ENCODE results near the gene ZNF501. TPM values are rescaled to one million over a fixed set of nuclear protein-coding genes. Genes with fewer than 3 reads are reported as not detected.

The ZNF501 gene
- total and polyA plus RNA-seq, 2 of the 13 experiments (the other 11 are each of a cell fraction or from before 2014, with no cell fraction given), result 2.4 to 2.8 TPM

DNA sequence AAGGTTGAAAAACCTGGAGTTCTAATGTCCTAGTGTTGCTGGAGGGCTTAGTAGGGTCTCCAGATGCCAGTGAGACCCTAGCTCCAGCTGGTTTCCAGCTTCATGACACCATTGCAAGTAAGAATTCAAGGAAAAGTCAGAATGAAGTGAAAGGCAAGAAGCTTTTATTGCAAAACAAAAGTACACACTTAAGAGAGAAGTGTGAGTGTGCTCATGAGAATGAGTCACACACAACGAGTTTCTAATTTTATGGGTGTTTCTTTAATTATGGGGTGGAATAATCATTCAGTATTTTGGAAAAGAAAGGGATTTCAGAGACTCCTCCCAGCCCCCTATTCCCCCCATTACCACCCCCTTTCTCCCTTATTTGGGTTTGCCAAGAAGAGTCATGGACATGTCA, 41.5 kb upstream of the ZNF501 start:
- ChIA-PET CTCF (ENCODE audit: low intra/inter-chr PET ratio, low total read pairs) (no interaction called here), POLR2A (no interaction called here)
- no peak for DNase-seq (ENCODE audit: low spot score)
- ATAC-seq, result no peak
- no peak for FAIRE-seq
- Histone ChIP-seq H3K4me1 (ENCODE audit: insufficient read depth, low read length) (no peaks in the 10 kb centered on the region), H3K9me3 (ENCODE audit: low read length) (no peaks in the 10 kb centered on the region), H4K20me1 (ENCODE audit: insufficient read depth, low read length) (no peaks in the 10 kb centered on the region), H3K9ac (ENCODE audit: insufficient read depth, low read depth, low read length) (no peak overlapping the region), H3K27me3 (ENCODE audit: control insufficient read depth in 1 of 2, insufficient read depth in 2 of 2, low read length in 2 of 2) (peaks cover 1 to 26% of the 10 kb centered on the region in 2 experiments; a peak in 3 of 5 replicates), H3K4me3 (replicated peaks in 1 of 3; ENCODE audit: insufficient read depth in 1 of 3, low read depth in 2 of 3, low read length in 3 of 3) (no peak overlapping the region), H3K79me2 (ENCODE audit: insufficient read depth, low read length) (no peaks in the 10 kb centered on the region), H3K36me3 (replicated peaks in 1 of 2; ENCODE audit: control insufficient read depth in 1 of 2, insufficient read depth in 2 of 2, low read length in 2 of 2) (no peaks in the 10 kb centered on the region), H3K4me2 (ENCODE audit: low read depth, low read length) (no peak overlapping the region), H2AFZ (ENCODE audit: low read length) (no peak overlapping the region), H3K27ac (ENCODE audit: extremely low read length, insufficient read depth, low read length) (no peak overlapping the region)
- 0% methylated on average over 1 of the region's 1 CpG for WGBS (ENCODE audit: low lambda C conversion rate)
- BruUV-seq (replicated peaks), result no TSS peak
- in situ Hi-C loops (cut with HindIII; ENCODE audit: extremely low pct_ligation_motif_present, low pct_unique_long_range_greater_than_20kb) (no loop called here), intact Hi-C loops (cut with micrococcal nuclease; ENCODE audit: unreplicated experiment) (no loop called here)
- TF ChIP-seq JUND (CRISPR knock-in tag; IDR thresholded peaks at IDR 0.05) (no peak), TOPORS (CRISPR knock-in tag; IDR thresholded peaks at IDR 0.05) (no peak), ZNF761 (CRISPR knock-in tag; conservative IDR thresholded peaks at IDR 0.05) (no peak), CBFB (CRISPR knock-in tag; IDR thresholded peaks at IDR 0.05) (no peak), FOXK1 (CRISPR knock-in tag; IDR thresholded peaks at IDR 0.05; ENCODE audit: borderline replicate concordance, low read depth) (no peak), ZNF839 (CRISPR knock-in tag; IDR thresholded peaks at IDR 0.05; ENCODE audit: borderline replicate concordance) (no peak), THYN1 (CRISPR knock-in tag; IDR thresholded peaks at IDR 0.05; ENCODE audit: borderline replicate concordance, low read depth) (no peak), ASH2L (IDR thresholded peaks at IDR 0.05; ENCODE audit: insufficient read length, low read depth, low read length) (no peak), HOXD1 (CRISPR knock-in tag; IDR thresholded peaks at IDR 0.05) (no peak), ZNF20 (CRISPR knock-in tag; IDR thresholded peaks at IDR 0.05) (no peak), KLF13 (CRISPR knock-in tag; IDR thresholded peaks at IDR 0.05) (no peak), MAF1 (CRISPR knock-in tag; IDR thresholded peaks at IDR 0.05; ENCODE audit: borderline replicate concordance) (no peak), SP5 (CRISPR knock-in tag; IDR thresholded peaks at IDR 0.05; ENCODE audit: borderline replicate concordance, low read depth) (no peak), KDM4B (CRISPR knock-in tag; IDR thresholded peaks at IDR 0.05) (no peak)
- TF ChIP-seq, protein P1, sequence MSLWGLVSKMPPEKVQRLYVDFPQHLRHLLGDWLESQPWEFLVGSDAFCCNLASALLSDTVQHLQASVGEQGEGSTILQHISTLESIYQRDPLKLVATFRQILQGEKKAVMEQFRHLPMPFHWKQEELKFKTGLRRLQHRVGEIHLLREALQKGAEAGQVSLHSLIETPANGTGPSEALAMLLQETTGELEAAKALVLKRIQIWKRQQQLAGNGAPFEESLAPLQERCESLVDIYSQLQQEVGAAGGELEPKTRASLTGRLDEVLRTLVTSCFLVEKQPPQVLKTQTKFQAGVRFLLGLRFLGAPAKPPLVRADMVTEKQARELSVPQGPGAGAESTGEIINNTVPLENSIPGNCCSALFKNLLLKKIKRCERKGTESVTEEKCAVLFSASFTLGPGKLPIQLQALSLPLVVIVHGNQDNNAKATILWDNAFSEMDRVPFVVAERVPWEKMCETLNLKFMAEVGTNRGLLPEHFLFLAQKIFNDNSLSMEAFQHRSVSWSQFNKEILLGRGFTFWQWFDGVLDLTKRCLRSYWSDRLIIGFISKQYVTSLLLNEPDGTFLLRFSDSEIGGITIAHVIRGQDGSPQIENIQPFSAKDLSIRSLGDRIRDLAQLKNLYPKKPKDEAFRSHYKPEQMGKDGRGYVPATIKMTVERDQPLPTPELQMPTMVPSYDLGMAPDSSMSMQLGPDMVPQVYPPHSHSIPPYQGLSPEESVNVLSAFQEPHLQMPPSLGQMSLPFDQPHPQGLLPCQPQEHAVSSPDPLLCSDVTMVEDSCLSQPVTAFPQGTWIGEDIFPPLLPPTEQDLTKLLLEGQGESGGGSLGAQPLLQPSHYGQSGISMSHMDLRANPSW (CRISPR knock-in tag; IDR thresholded peaks at IDR 0.05; ENCODE audit: borderline replicate concordance), result no peak

Data from HepG2 (cell line).